RWPE2 (cell line): ENCODE data around the gene NUPR1.

Experiments
- ATAC-seq: fragments of 200-7000 bp; cut with Tn5 transposase; 3 replicates; pipeline ENCODE4 v1.9.1; 2021; ENCODE audit warnings: low read depth
- DNase-seq: peaks from one replicate; pipeline ENCODE4 v3.0.0-alpha.2; 2020; ENCODE audit warnings: low spot score
- H3K27ac ChIP-seq: fragments of 450-650 bp; 2 replicates; pipeline ENCODE4 v1.5.1; 2017; ENCODE audit warnings: mild to moderate bottlenecking; ENCODE audit not compliant: poor library complexity, severe bottlenecking
- H3K27me3 ChIP-seq: fragments of 250-450 bp; sonication (Bioruptor Pico); 2 replicates; pipeline ENCODE4 v1.5.1; 2021; ENCODE audit warnings: mild to moderate bottlenecking, moderate library complexity; ENCODE audit not compliant: insufficient read depth, poor library complexity, severe bottlenecking
- H3K36me3 ChIP-seq: fragments of 250-450 bp; sonication (Bioruptor Pico); 2 replicates; pipeline ENCODE4 v1.5.1; 2020; ENCODE audit warnings: low read depth, mild to moderate bottlenecking, moderate library complexity
- H3K4me1 ChIP-seq: fragments of 250-450 bp; sonication (Bioruptor Pico); 2 replicates; pipeline ENCODE4 v1.5.1; 2021; ENCODE audit warnings: mild to moderate bottlenecking, moderate library complexity; ENCODE audit not compliant: insufficient read depth, poor library complexity, severe bottlenecking
- H3K4me3 ChIP-seq: fragments of 250-450 bp; sonication (Bioruptor Pico); 2 replicates; pipeline ENCODE4 v1.5.1; 2021; ENCODE audit warnings: mild to moderate bottlenecking, moderate library complexity; ENCODE audit not compliant: severe bottlenecking
- H3K9me3 ChIP-seq: fragments of 250-450 bp; sonication (Bioruptor Pico); 2 replicates; pipeline ENCODE4 v1.5.1; 2021; ENCODE audit warnings: mild to moderate bottlenecking, moderate library complexity; ENCODE audit not compliant: severe bottlenecking
- CTCF ChIP-seq: fragments of 450-650 bp; IDR thresholded peaks from one replicate; pipeline ENCODE4 v1.5.1; 2017; ENCODE audit warnings: mild to moderate bottlenecking, moderate library complexity; ENCODE audit not compliant: poor library complexity, severe bottlenecking

Gene NUPR1

GRCh38 chr16:28495795-28496749 lies 42.7 kb downstream of the NUPR1 start:
- H3K9me3 ChIP-seq: no peaks in the 10 kb centered on the region
- DNase-seq (no peak), ATAC-seq (no peak)
- H3K4me3 ChIP-seq: no peak overlapping the region
- no peak for TF ChIP-seq CTCF
- H3K27ac ChIP-seq: no peak overlapping the region
- H3K36me3 ChIP-seq: no peaks in the 10 kb centered on the region
- H3K27me3 ChIP-seq: no peaks in the 10 kb centered on the region
- peaks cover under 1% of the 10 kb centered on the region for H3K4me1 ChIP-seq

- no peaks in the 10 kb centered on the region for H3K27me3 ChIP-seq
- DNase-seq: no peak
- no peak overlapping the region for H3K27ac ChIP-seq
- no peaks in the 10 kb centered on the region for H3K36me3 ChIP-seq
- peaks cover 4% of the 10 kb centered on the region for H3K4me1 ChIP-seq
- no peak for TF ChIP-seq CTCF
- H3K4me3 ChIP-seq: no peak overlapping the region
- H3K9me3 ChIP-seq: no peaks in the 10 kb centered on the region
- ATAC-seq: no peak
Measured at GRCh38 chr16:28495098-28495793, 43.5 kb downstream of the NUPR1 start.

- H3K27ac ChIP-seq: no peak within 1 kb of the TSS
- H3K27me3 ChIP-seq: no peaks in the 10 kb centered on the region
- ATAC-seq (no peak), DNase-seq (no peak)
- H3K36me3 ChIP-seq: no peaks in the 10 kb centered on the region; the same call in 1 of the 2 replicates
- H3K4me3 ChIP-seq: no peak within 1 kb of the TSS
- TF ChIP-seq CTCF: no peak
- H3K9me3 ChIP-seq: no peaks in the 10 kb centered on the region
- H3K4me1 ChIP-seq: peaks cover 4% of the 10 kb centered on the region
Measured at GRCh38 chr16:28494121-28494851, 44.5 kb downstream of the NUPR1 start, which contains the start of gene APOBR. Gene APOBR, plus strand, starts transcription at chr16:28494643. Its CDS starts 39 bp downstream, at chr16:28494682.

DNA sequence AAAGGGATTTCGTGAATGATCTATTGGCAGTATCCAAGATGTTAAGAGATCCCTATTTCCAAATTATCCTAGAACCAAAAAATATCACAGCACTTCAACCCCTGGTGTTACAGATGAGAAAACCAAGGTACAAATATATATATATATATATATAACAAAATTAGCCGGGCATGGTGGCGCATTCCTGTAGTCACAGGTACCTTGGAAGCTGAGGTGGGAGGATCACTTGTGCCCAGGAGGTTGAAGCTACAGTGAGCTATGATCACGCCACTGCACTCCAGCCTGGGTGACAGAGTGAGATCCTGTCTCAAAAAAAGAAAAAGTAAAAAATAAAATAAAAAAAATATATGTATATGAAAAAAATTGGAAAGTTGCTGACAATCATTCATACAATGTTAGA lies 46.3 kb downstream of the NUPR1 start:
- H3K4me1 ChIP-seq: peaks cover 4% of the 10 kb centered on the region
- no peaks in the 10 kb centered on the region for H3K27me3 ChIP-seq
- H3K9me3 ChIP-seq: no peaks in the 10 kb centered on the region
- ATAC-seq (no peak), DNase-seq (no peak)
- peak overlapping the region; percentile 60 for H3K27ac ChIP-seq
- no peak for TF ChIP-seq CTCF
- peak overlapping the region; percentile 52 for H3K4me3 ChIP-seq
- peaks cover 6% of the 10 kb centered on the region; the same call in 1 of the 2 replicates for H3K36me3 ChIP-seq
